Liver (tissue), 9 donors: Measurements from ENCODE around the gene FCSK. TPM values are rescaled to one million over a fixed set of nuclear protein-coding genes. Genes with fewer than 3 reads are reported as not detected.
A peak's percentile ranks its signal among the peaks of the same experiment; 100 is the strongest.

Source experiments
- DNase-seq: peaks from one replicate; pipeline ENCODE4 v3.0.0-alpha.2; 2017; ENCODE audit warnings: low spot score
- H3K27ac ChIP-seq, 2 donors: one replicate each; pipeline ENCODE4 v1.7.0; 2013; ENCODE audit warnings: inconsistent platforms in 2 of 2, low read length in 2 of 2, control low read depth in 1 of 2, low read depth in 1 of 2, mild to moderate bottlenecking in 1 of 2
- H3K27me3 ChIP-seq, 4 donors: one replicate each; pipeline versions ENCODE4 v1.6.1 to v1.7.0; 2013; ENCODE audit warnings: low read length in 3 of 4, inconsistent platforms in 1 of 4, mild to moderate bottlenecking in 1 of 4, moderate library complexity in 1 of 4; ENCODE audit not compliant: control insufficient read depth in 4 of 4, insufficient read depth in 4 of 4
- H3K36me3 ChIP-seq, 4 donors: one replicate each; pipeline versions ENCODE4 v1.6.1 to v1.7.0; 2013; ENCODE audit warnings: low read length in 3 of 4, mild to moderate bottlenecking in 3 of 4, low read depth in 1 of 4, moderate library complexity in 1 of 4; ENCODE audit not compliant: control insufficient read depth in 4 of 4, insufficient read depth in 3 of 4
- H3K4me1 ChIP-seq, 4 donors: one replicate each; pipeline versions ENCODE4 v1.6.1 to v1.7.0; 2013; ENCODE audit warnings: low read length in 3 of 4, mild to moderate bottlenecking in 3 of 4, moderate library complexity in 1 of 4; ENCODE audit not compliant: control insufficient read depth in 4 of 4, insufficient read depth in 4 of 4
- H3K4me3 ChIP-seq, 3 donors: one replicate each; pipeline versions ENCODE4 v1.6.1 to v1.7.0; 2013; ENCODE audit warnings: low read length in 3 of 3, control low read depth in 1 of 3, low read depth in 1 of 3, mild to moderate bottlenecking in 1 of 3
- H3K9ac ChIP-seq, 2 donors: one replicate each; pipeline ENCODE4 v1.7.0; 2013; ENCODE audit warnings: low read length in 2 of 2, mild to moderate bottlenecking in 2 of 2, moderate library complexity in 2 of 2, control low read depth in 1 of 2, low read depth in 1 of 2
- H3K9me3 ChIP-seq, 4 donors: one replicate each; pipeline versions ENCODE4 v1.6.1 to v1.7.0; 2013; ENCODE audit warnings: low read length in 3 of 4; ENCODE audit not compliant: control insufficient read depth in 4 of 4
- ATF3 ChIP-seq: IDR thresholded peaks from 2 replicates; pipeline ENCODE4 v1.6.1; 2016; ENCODE audit warnings: antibody characterized with exemption
- EGR1 ChIP-seq, 2 donors: IDR thresholded peaks; 2 replicates each; pipeline ENCODE4 v1.6.1; 2016 to 2018; ENCODE audit warnings: antibody characterized with exemption in 2 of 2, low read depth in 2 of 2
- FOXA1 ChIP-seq: IDR thresholded peaks from 2 replicates; pipeline ENCODE4 v1.6.1; 2016; ENCODE audit warnings: antibody characterized with exemption
- FOXA2 ChIP-seq: IDR thresholded peaks from 2 replicates; pipeline ENCODE4 v1.6.1; 2016; ENCODE audit warnings: antibody characterized with exemption
- GABPA ChIP-seq, 2 donors: IDR thresholded peaks in 1 of 2; conservative IDR thresholded peaks in 1 of 2; 2 replicates each; pipeline ENCODE4 v1.6.1; 2016; ENCODE audit warnings: antibody characterized with exemption in 2 of 2, mild to moderate bottlenecking in 1 of 2, moderate library complexity in 1 of 2
- HNF4A ChIP-seq, 2 donors: conservative IDR thresholded peaks; 2 replicates each; pipeline ENCODE4 v1.6.1; 2016; ENCODE audit warnings: antibody characterized with exemption in 2 of 2, mild to moderate bottlenecking in 2 of 2
- HNF4G ChIP-seq: IDR thresholded peaks from 2 replicates; pipeline ENCODE4 v1.6.1; 2016; ENCODE audit warnings: antibody characterized with exemption
- JUND ChIP-seq, 2 donors: IDR thresholded peaks; 2 replicates each; pipeline ENCODE4 v1.6.1; 2016; ENCODE audit warnings: antibody characterized with exemption in 2 of 2
- NR2F2 ChIP-seq: IDR thresholded peaks from 2 replicates; pipeline ENCODE4 v1.6.1; 2016; ENCODE audit warnings: antibody characterized with exemption
- RAD21 ChIP-seq, 2 donors: IDR thresholded peaks; 2 replicates each; pipeline ENCODE4 v1.6.1; 2016; ENCODE audit warnings: antibody characterized with exemption in 2 of 2, mild to moderate bottlenecking in 2 of 2
- REST ChIP-seq: IDR thresholded peaks from 2 replicates; pipeline ENCODE4 v1.6.1; 2016; ENCODE audit warnings: antibody characterized with exemption, mild to moderate bottlenecking
- RXRA ChIP-seq, 2 donors: IDR thresholded peaks; 2 replicates each; pipeline ENCODE4 v1.6.1; 2017 to 2018; ENCODE audit warnings: antibody characterized with exemption in 2 of 2, mild to moderate bottlenecking in 1 of 2
- SP1 ChIP-seq: IDR thresholded peaks from 2 replicates; pipeline ENCODE4 v1.6.1; 2018; ENCODE audit warnings: antibody characterized with exemption, mild to moderate bottlenecking
- TAF1 ChIP-seq: conservative IDR thresholded peaks from 2 replicates; pipeline ENCODE4 v1.6.1; 2016; ENCODE audit warnings: antibody characterized with exemption, mild to moderate bottlenecking
- YY1 ChIP-seq: IDR thresholded peaks from 2 replicates; pipeline ENCODE4 v1.6.1; 2016; ENCODE audit warnings: antibody characterized with exemption, mild to moderate bottlenecking
- WGBS: extraction: QIAGEN DNeasy Blood & Tissue Kit; methylation state at CpG from one replicate; pipeline ENCODE4 v1.1.7; 2013; 5-methylcytosine and 5-hydroxymethylcytosine counted together
- polyA plus RNA-seq, 2 donors: library from polyadenylated mRNA; stranded (reverse) in 1 of 2; unstranded in 1 of 2; fragments of 200-250 nt in 1 of 2; fragments of >200 nt in 1 of 2; fragmentation: Nextera tagmentation in 1 of 2; extraction: Ambion mirVana in 1 of 2; gene quantifications; one replicate each; pipeline versions ENCODE4 v1.2.1 to v1.2.3, GENCODE V29; 2013 to 2015
- total RNA-seq, 2 donors: library from RNA; depleted of rRNA; stranded (reverse); fragments of >200 nt; gene quantifications; one replicate each; pipeline ENCODE4 v1.2.3, GENCODE V29; 2014
- TF ChIP-seq, protein P1 (sequence below): fragments of 150-350 bp; IDR thresholded peaks from 2 replicates; pipeline ENCODE4 v1.5.1; 2017; ENCODE audit warnings: improper control_type of control experiment, low read depth, low read length; ENCODE audit not compliant: missing input control
- TF ChIP-seq, protein P2 (sequence below): IDR thresholded peaks from 2 replicates; pipeline ENCODE4 v1.6.1; 2016; ENCODE audit warnings: antibody characterized with exemption
- TF ChIP-seq, protein P3 (sequence below): IDR thresholded peaks from 2 replicates; pipeline ENCODE4 v1.6.1; 2016; ENCODE audit warnings: antibody characterized with exemption
- donor health status: healthy.
- donor health status: healthy.
- donor health status: healthy.
- donor health status: healthy.
- donor health status: healthy.

The FCSK gene
- total and polyA plus RNA-seq, 4 donors, result 4.3 to 20.2 (median 8.5) TPM

DNA sequence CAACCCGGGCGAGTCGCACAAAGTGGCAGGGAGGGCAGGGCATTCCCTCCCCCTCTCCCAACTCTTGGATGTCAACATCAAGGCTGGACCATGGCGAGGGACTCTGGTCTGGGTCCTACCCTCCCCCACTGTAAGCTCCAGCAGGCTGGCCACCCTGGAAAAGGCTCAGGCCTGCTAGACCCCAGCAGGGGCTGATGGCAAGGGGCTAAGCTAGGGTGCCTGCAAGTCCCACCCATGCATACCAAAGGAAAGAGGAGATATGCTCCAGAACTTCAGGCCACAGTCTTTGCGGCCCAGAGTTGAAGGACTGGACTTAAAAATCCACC, 35.4 kb upstream of the FCSK start:
- H3K27ac ChIP-seq, result no peak overlapping the region
- no peak overlapping the region for H3K9ac ChIP-seq
- no peak for DNase-seq
- no peaks in the 10 kb centered on the region for H3K27me3 ChIP-seq
- peaks cover 13 to 48% (median 31%) of the 10 kb centered on the region in 4 donors for H3K4me1 ChIP-seq
- H3K36me3 ChIP-seq, result no peaks in the 10 kb centered on the region
- H3K4me3 ChIP-seq, result no peak overlapping the region
- H3K9me3 ChIP-seq, result no peaks in the 10 kb centered on the region
- TF ChIP-seq, protein P1, sequence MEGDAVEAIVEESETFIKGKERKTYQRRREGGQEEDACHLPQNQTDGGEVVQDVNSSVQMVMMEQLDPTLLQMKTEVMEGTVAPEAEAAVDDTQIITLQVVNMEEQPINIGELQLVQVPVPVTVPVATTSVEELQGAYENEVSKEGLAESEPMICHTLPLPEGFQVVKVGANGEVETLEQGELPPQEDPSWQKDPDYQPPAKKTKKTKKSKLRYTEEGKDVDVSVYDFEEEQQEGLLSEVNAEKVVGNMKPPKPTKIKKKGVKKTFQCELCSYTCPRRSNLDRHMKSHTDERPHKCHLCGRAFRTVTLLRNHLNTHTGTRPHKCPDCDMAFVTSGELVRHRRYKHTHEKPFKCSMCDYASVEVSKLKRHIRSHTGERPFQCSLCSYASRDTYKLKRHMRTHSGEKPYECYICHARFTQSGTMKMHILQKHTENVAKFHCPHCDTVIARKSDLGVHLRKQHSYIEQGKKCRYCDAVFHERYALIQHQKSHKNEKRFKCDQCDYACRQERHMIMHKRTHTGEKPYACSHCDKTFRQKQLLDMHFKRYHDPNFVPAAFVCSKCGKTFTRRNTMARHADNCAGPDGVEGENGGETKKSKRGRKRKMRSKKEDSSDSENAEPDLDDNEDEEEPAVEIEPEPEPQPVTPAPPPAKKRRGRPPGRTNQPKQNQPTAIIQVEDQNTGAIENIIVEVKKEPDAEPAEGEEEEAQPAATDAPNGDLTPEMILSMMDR, result no peak
- TF ChIP-seq EGR1 (IDR thresholded peaks at IDR 0.05; ENCODE audit: low read depth in 2 of 2) (no peak), JUND (IDR thresholded peaks at IDR 0.05) (no peak), SP1 (no peak), NR2F2 (no peak), HNF4G (no peak), TAF1 (no peak), FOXA1 (no peak)
- 69% methylated on average over 5 of the region's 5 CpGs for WGBS

GRCh38 chr16:70419384-70420327, 34.7 kb upstream of the FCSK start:
- no peak for DNase-seq
- Histone ChIP-seq H3K4me3 (no peak overlapping the region), H3K36me3 (no peaks in the 10 kb centered on the region), H3K4me1 (peaks cover 13 to 45% (median 28%) of the 10 kb centered on the region in 4 donors), H3K9me3 (no peaks in the 10 kb centered on the region), H3K27me3 (no peaks in the 10 kb centered on the region), H3K9ac (no peak overlapping the region), H3K27ac (no peak overlapping the region)
- TF ChIP-seq SP1, result peak; percentile 16
- TF ChIP-seq FOXA1, result no peak
- no peak for TF ChIP-seq GABPA (IDR thresholded peaks at IDR 0.05 in 1 of 2, conservative IDR thresholded peaks at IDR 0.05 in 1 of 2)
- no peak for TF ChIP-seq NR2F2
- no peak for TF ChIP-seq ATF3
- no peak for TF ChIP-seq FOXA2
- peak; percentile 25 for TF ChIP-seq REST
- no peak for TF ChIP-seq TAF1
- no peak for TF ChIP-seq YY1
- TF ChIP-seq, protein P1, result no peak
- TF ChIP-seq, protein P2, sequence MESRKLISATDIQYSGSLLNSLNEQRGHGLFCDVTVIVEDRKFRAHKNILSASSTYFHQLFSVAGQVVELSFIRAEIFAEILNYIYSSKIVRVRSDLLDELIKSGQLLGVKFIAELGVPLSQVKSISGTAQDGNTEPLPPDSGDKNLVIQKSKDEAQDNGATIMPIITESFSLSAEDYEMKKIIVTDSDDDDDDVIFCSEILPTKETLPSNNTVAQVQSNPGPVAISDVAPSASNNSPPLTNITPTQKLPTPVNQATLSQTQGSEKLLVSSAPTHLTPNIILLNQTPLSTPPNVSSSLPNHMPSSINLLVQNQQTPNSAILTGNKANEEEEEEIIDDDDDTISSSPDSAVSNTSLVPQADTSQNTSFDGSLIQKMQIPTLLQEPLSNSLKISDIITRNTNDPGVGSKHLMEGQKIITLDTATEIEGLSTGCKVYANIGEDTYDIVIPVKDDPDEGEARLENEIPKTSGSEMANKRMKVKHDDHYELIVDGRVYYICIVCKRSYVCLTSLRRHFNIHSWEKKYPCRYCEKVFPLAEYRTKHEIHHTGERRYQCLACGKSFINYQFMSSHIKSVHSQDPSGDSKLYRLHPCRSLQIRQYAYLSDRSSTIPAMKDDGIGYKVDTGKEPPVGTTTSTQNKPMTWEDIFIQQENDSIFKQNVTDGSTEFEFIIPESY, result no peak
- TF ChIP-seq, protein P3, sequence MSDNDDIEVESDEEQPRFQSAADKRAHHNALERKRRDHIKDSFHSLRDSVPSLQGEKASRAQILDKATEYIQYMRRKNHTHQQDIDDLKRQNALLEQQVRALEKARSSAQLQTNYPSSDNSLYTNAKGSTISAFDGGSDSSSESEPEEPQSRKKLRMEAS, result no peak
- no peak for TF ChIP-seq EGR1 (IDR thresholded peaks at IDR 0.05; ENCODE audit: low read depth in 2 of 2)
- no peak for TF ChIP-seq HNF4G
- no peak for TF ChIP-seq RAD21 (IDR thresholded peaks at IDR 0.05)
- peak; percentile 81 to 89 for TF ChIP-seq HNF4A (conservative IDR thresholded peaks at IDR 0.05)
- TF ChIP-seq RXRA (IDR thresholded peaks at IDR 0.05), result peak; percentile 19 to 67
- TF ChIP-seq JUND (IDR thresholded peaks at IDR 0.05), result peak in 1 of 2 donors; percentile 33
- 41% methylated on average over 14 of the region's 14 CpGs for WGBS
